C4-2B (cell line): Measurements from ENCODE around the gene CCL18.
"Not testable (repeated sequence)": the region's sequence is repeated elsewhere in the genome, so short reads cannot be mapped to it uniquely, and the experiment has no call there.

ENCODE experiments used
- CTCF ChIP-seq: fragments of 450-650 bp; conservative IDR thresholded peaks from 2 replicates; pipeline ENCODE4 v1.5.1; 2017; ENCODE audit warnings: mild to moderate bottlenecking
- ZFX ChIP-seq: fragments of 450-650 bp; IDR thresholded peaks from 2 replicates; pipeline ENCODE4 v1.6.1; 2017

GRCh38 chr17:36115649-36115977, 51.5 kb downstream of the CCL18 start:
- TF ChIP-seq CTCF, ZFX: not testable (repeated sequence)
